NCI-H128 (cell line): ENCODE measurements around the gene ZNF79.

Experiments
- DNase-seq: peaks from one replicate; lab custom pipeline; 2025; ENCODE audit not compliant: unreplicated experiment; lab: John Stamatoyannopoulos, UW

Gene ZNF79

DNA sequence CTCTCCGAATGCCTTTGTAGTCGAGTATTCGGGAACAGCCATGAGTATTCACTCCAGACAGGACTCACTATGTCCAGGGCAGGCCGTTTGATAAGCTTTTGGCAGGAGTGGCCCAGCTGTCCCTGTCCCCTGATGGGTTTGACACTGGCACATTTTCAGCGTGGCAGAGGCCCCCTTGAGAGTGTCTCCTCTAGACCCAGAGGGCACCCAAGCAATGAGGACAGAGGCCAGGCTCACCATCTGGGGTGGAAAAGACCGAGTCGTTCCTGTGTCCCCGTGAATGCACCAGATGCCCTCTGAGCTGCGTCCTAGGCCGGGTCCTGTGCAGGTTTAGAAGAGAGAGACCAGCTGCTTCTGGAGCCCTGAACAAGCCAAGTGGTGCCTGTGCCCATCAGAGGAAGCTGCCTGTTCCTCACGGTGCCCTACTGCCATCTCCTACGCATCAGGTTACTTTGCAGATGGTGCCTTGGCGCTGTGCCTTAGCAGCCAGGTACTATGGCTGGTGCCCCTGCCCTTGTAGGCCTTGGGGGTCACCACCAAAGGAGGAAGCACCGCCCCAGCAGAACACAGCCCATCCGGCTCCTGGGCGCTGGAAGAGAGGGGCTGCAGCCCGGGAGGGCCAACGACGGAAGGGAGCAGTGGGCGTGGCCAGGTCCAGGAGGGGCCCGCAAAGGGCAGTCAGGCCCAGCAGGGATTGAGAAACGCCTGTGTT is 69.6 kb downstream of the ZNF79 start:
- no peak for DNase-seq

DNA sequence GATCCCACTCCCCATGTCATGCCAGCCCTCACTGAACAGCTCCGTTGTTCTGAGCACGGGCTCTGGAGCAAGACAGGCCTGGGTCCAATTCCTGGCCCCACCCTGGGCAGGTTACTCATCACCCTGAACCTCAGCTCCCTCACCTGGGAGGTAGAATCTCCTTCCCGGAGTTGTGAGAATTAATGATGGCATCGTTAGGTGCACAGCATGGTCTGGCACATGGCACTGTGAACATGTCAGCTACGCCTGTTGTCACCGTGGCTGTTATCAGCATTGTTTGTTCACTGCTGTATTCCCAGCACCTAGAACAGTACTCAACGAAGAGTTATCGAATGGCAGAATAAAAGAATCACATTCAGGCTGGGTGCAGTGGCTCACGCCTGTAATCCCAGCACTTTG is 70.1 kb downstream of the ZNF79 start:
- DNase-seq, result no peak
